SK-N-SH (cell line): ENCODE measurements around the gene SDK1. TPM values are rescaled to one million over a fixed set of nuclear protein-coding genes. Genes with fewer than 3 reads are reported as not detected.

Experiments
- CTCF ChIA-PET: fragments of 300-600, 350-600 bp; formaldehyde crosslinking; extraction: SDS; loops from one replicate; lab custom pipeline; 2021; lab: Yijun Ruan, JAX
- POLR2A ChIA-PET: fragments of 350-600 bp; sonication (Branson Sonifier 250); formaldehyde crosslinking; extraction: SDS; loops from one replicate; lab custom pipeline; 2020; ENCODE audit warnings: antibody characterized with exemption, inconsistent platforms; lab: Yijun Ruan, JAX
- DNase-seq: peaks from one replicate; pipeline ENCODE4 v3.0.0; 2012
- H2AFZ ChIP-seq: fragments of 200-600 bp; sonication (generic); 2 replicates; pipeline ENCODE4 v1.8.1; 2016; ENCODE audit warnings: antibody characterized with exemption, mild to moderate bottlenecking, low read depth
- H3F3A ChIP-seq: fragments of 200-600 bp; sonication (generic); replicated peaks from 2 replicates; pipeline ENCODE3; 2016; ENCODE audit warnings: antibody characterized with exemption, mild to moderate bottlenecking; ENCODE audit not compliant: insufficient read depth
- H3K27ac ChIP-seq, 2 experiments: fragments of 200-500 bp in 1 of 2; fragments of 200-600 bp in 1 of 2; sonication (Bioruptor generic) in 1 of 2; sonication (generic), shearing (Covaris generic) in 1 of 2; 2 replicates each; pipeline versions ENCODE4 v1.5.1 to v1.6.1; 2014 to 2016; ENCODE audit warnings: low read depth in 2 of 2, inconsistent platforms in 1 of 2, low read length in 1 of 2, mild to moderate bottlenecking in 1 of 2, mixed read lengths in 1 of 2
- H3K27me3 ChIP-seq: fragments of 200-600 bp; sonication (generic), shearing (Covaris generic); 2 replicates; pipeline ENCODE4 v1.6.1; 2016; ENCODE audit warnings: mixed run types; ENCODE audit not compliant: insufficient read depth
- H3K36me3 ChIP-seq, 2 experiments: fragments of 200-500 bp in 1 of 2; fragments of 200-600 bp in 1 of 2; sonication (Bioruptor generic) in 1 of 2; sonication (generic) in 1 of 2; replicated peaks in 1 of 2; 2 replicates each; pipeline versions ENCODE3 to v1.5.1; 2014 to 2016; ENCODE audit warnings: low read length in 1 of 2, mild to moderate bottlenecking in 1 of 2; ENCODE audit not compliant: insufficient read depth in 2 of 2, control insufficient read depth in 1 of 2
- H3K4me1 ChIP-seq, 2 experiments: fragments of 200-500 bp in 1 of 2; fragments of 200-600 bp in 1 of 2; sonication (Bioruptor generic) in 1 of 2; sonication (generic), shearing (Covaris generic) in 1 of 2; 2 replicates each; pipeline versions ENCODE4 v1.5.1 to v1.6.1; 2014 to 2016; ENCODE audit warnings: low read depth in 1 of 2, low read length in 1 of 2, mixed run types in 1 of 2; ENCODE audit not compliant: insufficient read depth in 2 of 2, control insufficient read depth in 1 of 2
- H3K4me2 ChIP-seq: fragments of 200-600 bp; sonication (generic), shearing (Covaris generic); 2 replicates; pipeline ENCODE4 v1.6.1; 2017; ENCODE audit warnings: mixed run types
- H3K4me3 ChIP-seq, 2 experiments: fragments of 200-500 bp in 1 of 2; fragments of 200-600 bp in 1 of 2; sonication (Bioruptor generic) in 1 of 2; sonication (generic), shearing (Covaris generic) in 1 of 2; 2 replicates each; pipeline versions ENCODE4 v1.5.1 to v1.8.1; 2014 to 2016; ENCODE audit warnings: low read depth in 2 of 2, inconsistent platforms in 1 of 2, low read length in 1 of 2, mild to moderate bottlenecking in 1 of 2, mixed read lengths in 1 of 2, moderate library complexity in 1 of 2
- H3K79me2 ChIP-seq: fragments of 200-600 bp; sonication (generic); 2 replicates; pipeline ENCODE4 v1.8.1; 2017; ENCODE audit warnings: mild to moderate bottlenecking; ENCODE audit not compliant: insufficient read depth
- H3K9ac ChIP-seq: fragments of 200-600 bp; sonication (generic); 2 replicates; pipeline ENCODE4 v1.6.1; 2017; ENCODE audit warnings: mixed run types
- H3K9me2 ChIP-seq: fragments of 200-600 bp; sonication (generic); 2 replicates; pipeline ENCODE4 v1.6.1; 2017; ENCODE audit warnings: mixed run types
- H3K9me3 ChIP-seq: fragments of 200-600 bp; sonication (generic); 2 replicates; pipeline ENCODE4 v1.6.1; 2017; ENCODE audit warnings: mixed run types, mild to moderate bottlenecking, moderate library complexity
- H4K20me1 ChIP-seq: fragments of 200-600 bp; sonication (generic); 2 replicates; pipeline ENCODE4 v1.6.1; 2017; ENCODE audit warnings: mild to moderate bottlenecking, mixed run types; ENCODE audit not compliant: insufficient read depth
- EP300 ChIP-seq, 2 experiments: IDR thresholded peaks; 2 replicates each; pipeline versions ENCODE4 v1.4.0 to v1.6.1; 2012; ENCODE audit warnings: borderline replicate concordance in 1 of 2, low read depth in 1 of 2, low read length in 1 of 2
- GATA2 ChIP-seq: sonication (generic); formaldehyde crosslinking; IDR thresholded peaks from 2 replicates; pipeline ENCODE4 v1.5.0; 2020; ENCODE audit warnings: mild to moderate bottlenecking, missing genetic modification reagents
- IRF3 ChIP-seq: fragments of 150-350 bp; IDR thresholded peaks from 2 replicates; pipeline ENCODE4 v1.6.1; 2016; ENCODE audit warnings: mild to moderate bottlenecking, low read depth, low read length
- JUND ChIP-seq: IDR thresholded peaks from 2 replicates; pipeline ENCODE4 v1.4.0; 2012
- MEF2A ChIP-seq: IDR thresholded peaks from 2 replicates; pipeline ENCODE4 v1.4.0; 2012; ENCODE audit warnings: low read depth, borderline replicate concordance
- MXI1 ChIP-seq: IDR thresholded peaks from 2 replicates; pipeline ENCODE4 v1.6.1; 2012; ENCODE audit warnings: mild to moderate bottlenecking, low read depth, low read length, improper control_type of control experiment
- NRF1 ChIP-seq: IDR thresholded peaks from 2 replicates; pipeline ENCODE4 v1.6.1; 2012; ENCODE audit warnings: low read depth, mild to moderate bottlenecking, low read length
- POLR2AphosphoS5 ChIP-seq: IDR thresholded peaks from 2 replicates; pipeline ENCODE4 v1.6.1; 2012; ENCODE audit warnings: low read depth, low read length
- REST ChIP-seq: IDR thresholded peaks from 2 replicates; pipeline ENCODE4 v1.6.1; 2012; ENCODE audit warnings: mild to moderate bottlenecking, low read depth, low read length, moderate library complexity
- RFX5 ChIP-seq: IDR thresholded peaks from 2 replicates; pipeline ENCODE4 v1.6.1; 2012; ENCODE audit warnings: mild to moderate bottlenecking, improper control_type of control experiment, low read length
- RXRA ChIP-seq: IDR thresholded peaks from 2 replicates; pipeline ENCODE4 v1.4.0; 2012; ENCODE audit warnings: low read depth, mild to moderate bottlenecking, borderline replicate concordance
- SIN3A ChIP-seq: IDR thresholded peaks from 2 replicates; pipeline ENCODE4 v1.6.1; 2012; ENCODE audit warnings: low read depth, mild to moderate bottlenecking, low read length, moderate library complexity, borderline replicate concordance
- SMC3 ChIP-seq: IDR thresholded peaks from 2 replicates; pipeline ENCODE4 v1.6.1; 2012; ENCODE audit warnings: low read depth, low read length, improper control_type of control experiment
- TAF1 ChIP-seq: IDR thresholded peaks from 2 replicates; pipeline ENCODE4 v1.6.1; 2012; ENCODE audit warnings: low read depth, mild to moderate bottlenecking, low read length, moderate library complexity, borderline replicate concordance
- USF1 ChIP-seq: IDR thresholded peaks from 2 replicates; pipeline ENCODE4 v1.4.0; 2012; ENCODE audit warnings: low read depth, borderline replicate concordance
- WGBS: methylation state at CpG from one replicate; pipeline ENCODE4 v1.1.6; 2017; ENCODE audit warnings: low lambda C conversion rate; 5-methylcytosine and 5-hydroxymethylcytosine counted together
- polyA plus RNA-seq, 3 experiments: library from polyadenylated mRNA; depleted of rRNA; stranded (reverse); fragments of >200 nt; gene quantifications; 2 replicates each; pipeline ENCODE4 v1.2.3, GENCODE V29; 2012

Gene SDK1
- polyA plus RNA-seq, 1 of the 3 experiments (the other 2 are of a cell fraction) = 1.2 TPM

GRCh38 chr7:3415861-3416312 is 114.8 kb downstream of the SDK1 start:
- ChIA-PET CTCF (interaction anchor here (0.6 to 1.2 kb wide), 2 partner anchors 11 to 218 kb away, joined by 4 read pairs; no protein-coding TSS in a partner anchor), POLR2A (no interaction called here)

More at GRCh38 chr7:3415861-3416312, 114.8 kb downstream of the SDK1 start:
- Histone ChIP-seq H3K9me2 (no peaks in the 10 kb centered on the region), H3K27ac (no peak overlapping the region), H4K20me1 (no peaks in the 10 kb centered on the region), H3K27me3 (no peaks in the 10 kb centered on the region), H3K4me2 (no peak overlapping the region), H3K9ac (no peak overlapping the region), H3K4me3 (no peak overlapping the region), H3K9me3 (no peaks in the 10 kb centered on the region), H3K79me2 (no peaks in the 10 kb centered on the region), H3K36me3 (no peaks in the 10 kb centered on the region), H2AFZ (no peak overlapping the region), H3K4me1 (no peaks in the 10 kb centered on the region; a peak in 2 of 4 replicates), H3F3A (no peaks in the 10 kb centered on the region)
- WGBS = 57% methylated on average over 3 of the region's 3 CpGs
- no peak for DNase-seq
- TF ChIP-seq RXRA (no peak), TAF1 (no peak), JUND (no peak), RFX5 (no peak), SIN3A (no peak), MEF2A (no peak), EP300 (IDR thresholded peaks at IDR 0.05; ENCODE audit: borderline replicate concordance in 1 of 2, low read depth in 1 of 2, low read length in 1 of 2) (no peak), NRF1 (no peak), REST (no peak), IRF3 (no peak), SMC3 (no peak), GATA2 (no peak), MXI1 (no peak), USF1 (no peak), POLR2AphosphoS5 (no peak)
